Fibroblast of lung (primary cell): ENCODE results near the gene MKRN2. TPM values are rescaled to one million over a fixed set of nuclear protein-coding genes. Genes with fewer than 3 reads are reported as not detected.
A peak's percentile ranks its signal among the peaks of the same experiment; 100 is the strongest.
"Not testable (repeated sequence)": the region's sequence is repeated elsewhere in the genome, so short reads cannot be mapped to it uniquely, and the experiment has no call there.

Experiments
- DNase-seq, 2 donors: peaks; one replicate each; pipeline versions ENCODE4 v3.0.0 to v3.0.0-alpha.2; 2010; ENCODE audit warnings: low read depth in 2 of 2
- H2AFZ ChIP-seq: 2 replicates; pipeline ENCODE4 v1.5.1; 2012; ENCODE audit warnings: low read length, control low read depth, inconsistent platforms
- H3K27ac ChIP-seq: 2 replicates; pipeline ENCODE4 v1.5.1; 2011; ENCODE audit warnings: low read length, control low read depth; ENCODE audit not compliant: insufficient read depth
- H3K27me3 ChIP-seq: 2 replicates; pipeline ENCODE4 v1.5.1; 2011; ENCODE audit warnings: mild to moderate bottlenecking, low read length; ENCODE audit not compliant: control insufficient read depth, insufficient read depth
- H3K36me3 ChIP-seq: 2 replicates; pipeline ENCODE4 v1.5.1; 2011; ENCODE audit warnings: low read length; ENCODE audit not compliant: control insufficient read depth, insufficient read depth
- H3K4me1 ChIP-seq: 2 replicates; pipeline ENCODE4 v1.5.1; 2011; ENCODE audit warnings: low read length; ENCODE audit not compliant: control insufficient read depth, insufficient read depth; ENCODE audit errors: extremely low read depth
- H3K4me2 ChIP-seq: 2 replicates; pipeline ENCODE4 v1.5.1; 2011; ENCODE audit warnings: low read length, control low read depth; ENCODE audit not compliant: insufficient read depth; ENCODE audit errors: extremely low read depth
- H3K4me3 ChIP-seq, 4 experiments: fragments of 200-600 bp in 1 of 4; sonication (generic) in 1 of 4; replicated peaks in 1 of 4; 2 replicates each; pipeline ENCODE4 v1.5.1; 2011 to 2016; ENCODE audit warnings: low read length in 4 of 4, low read depth in 3 of 4, mild to moderate bottlenecking in 3 of 4, control low read depth in 2 of 4, inconsistent platforms in 1 of 4, mixed read lengths in 1 of 4; ENCODE audit not compliant: insufficient read depth in 1 of 4; ENCODE audit errors: control extremely low read depth in 1 of 4
- H3K79me2 ChIP-seq: 2 replicates; pipeline ENCODE4 v1.5.1; 2012; ENCODE audit warnings: mild to moderate bottlenecking, low read length, inconsistent platforms; ENCODE audit not compliant: control insufficient read depth, insufficient read depth
- H3K9ac ChIP-seq: 2 replicates; pipeline ENCODE4 v1.5.1; 2011; ENCODE audit warnings: mild to moderate bottlenecking, low read length, control low read depth; ENCODE audit not compliant: insufficient read depth
- H3K9me3 ChIP-seq: 2 replicates; pipeline ENCODE4 v1.5.1; 2012; ENCODE audit warnings: low read depth, low read length; ENCODE audit not compliant: control insufficient read depth, insufficient read depth
- H4K20me1 ChIP-seq: 2 replicates; pipeline ENCODE4 v1.5.1; 2011; ENCODE audit warnings: low read length; ENCODE audit not compliant: control insufficient read depth, insufficient read depth; ENCODE audit errors: extremely low read depth
- CTCF ChIP-seq, 2 donors: IDR thresholded peaks in 1 of 2; conservative IDR thresholded peaks in 1 of 2; 1 replicate in 1 of 2; 2 replicates in 1 of 2; pipeline ENCODE4 v1.5.1; 2011 to 2012; ENCODE audit warnings: low read length in 2 of 2, control low read depth in 1 of 2, inconsistent platforms in 1 of 2, low read depth in 1 of 2, mild to moderate bottlenecking in 1 of 2
- EZH2 ChIP-seq: IDR thresholded peaks from 2 replicates; pipeline ENCODE4 v1.5.1; 2012; ENCODE audit warnings: low read length, control low read depth, mild to moderate bottlenecking; ENCODE audit errors: missing control alignments
- polyA plus RNA-seq, 2 donors: library from polyadenylated mRNA; depleted of rRNA in 1 of 2; stranded (reverse) in 1 of 2; unstranded in 1 of 2; fragments of >200 nt; gene quantifications; 2 replicates each; pipeline ENCODE4 v1.2.1, GENCODE V29; 2011 to 2012; ENCODE audit warnings: missing spikeins in 1 of 2
- total RNA-seq: library from RNA; depleted of rRNA; stranded (reverse); fragments of >200 nt; gene quantifications from 2 replicates; pipeline ENCODE4 v1.2.1, GENCODE V29; 2014

The MKRN2 gene
- total and polyA plus RNA-seq, 2 donors (not counting 1 experiment from before 2014, with no cell fraction given): 37.7 to 48.1 TPM

DNA sequence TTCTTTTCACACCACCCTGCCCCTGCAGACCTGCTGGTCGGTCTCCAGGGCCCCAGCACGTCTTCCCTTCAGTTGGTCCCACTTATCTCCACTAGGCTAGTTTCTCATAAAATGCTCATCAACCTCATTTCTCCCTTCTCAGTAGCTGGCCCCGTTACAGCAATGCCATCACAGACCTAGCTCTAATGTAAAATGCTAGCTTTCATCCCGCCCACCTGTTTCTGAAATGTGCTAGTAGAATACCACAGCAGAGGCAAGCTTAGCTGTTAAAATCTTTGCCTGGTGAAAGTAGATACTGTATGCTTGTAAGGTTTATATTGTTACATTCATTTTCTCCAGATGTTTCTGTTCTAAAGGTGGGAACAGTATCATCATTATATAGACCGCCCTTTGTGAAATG, 24.7 kb upstream of the MKRN2 start:
- Histone ChIP-seq H3K9me3 (no peaks in the 10 kb centered on the region), H3K27ac (no peak overlapping the region), H3K36me3 (no peaks in the 10 kb centered on the region), H3K9ac (no peak overlapping the region), H3K4me2 (no peak overlapping the region), H2AFZ (no peak overlapping the region), H3K4me3 (no peak overlapping the region), H3K4me1 (no peaks in the 10 kb centered on the region), H3K79me2 (no peaks in the 10 kb centered on the region), H3K27me3 (no peaks in the 10 kb centered on the region), H4K20me1 (no peaks in the 10 kb centered on the region)
- TF ChIP-seq CTCF (conservative IDR thresholded peaks at IDR 0.05 in 1 of 2, IDR thresholded peaks at IDR 0.05 in 1 of 2; ENCODE audit: low read depth in 1 of 2, low read length in 2 of 2) (no peak), EZH2 (no peak)
- DNase-seq: no peak

- TF ChIP-seq CTCF (conservative IDR thresholded peaks at IDR 0.05 in 1 of 2, IDR thresholded peaks at IDR 0.05 in 1 of 2; ENCODE audit: low read depth in 1 of 2, low read length in 2 of 2) (peak; percentile 24 to 43), EZH2 (no peak)
- no peaks in the 10 kb centered on the region for H4K20me1 ChIP-seq
- H3K9me3 ChIP-seq: no peaks in the 10 kb centered on the region
- H3K4me3 ChIP-seq: no peak overlapping the region
- H2AFZ ChIP-seq: no peak overlapping the region
- no peaks in the 10 kb centered on the region for H3K4me1 ChIP-seq
- H3K36me3 ChIP-seq: no peaks in the 10 kb centered on the region
- H3K4me2 ChIP-seq: no peak overlapping the region
- H3K27ac ChIP-seq: no peak overlapping the region
- no peaks in the 10 kb centered on the region for H3K79me2 ChIP-seq
- H3K9ac ChIP-seq: no peak overlapping the region
- peak in 1 of 2 donors; percentile 54 for DNase-seq
- no peaks in the 10 kb centered on the region for H3K27me3 ChIP-seq
Observed at GRCh38 chr3:12536423-12536822, 20.5 kb upstream of the MKRN2 start.

DNA sequence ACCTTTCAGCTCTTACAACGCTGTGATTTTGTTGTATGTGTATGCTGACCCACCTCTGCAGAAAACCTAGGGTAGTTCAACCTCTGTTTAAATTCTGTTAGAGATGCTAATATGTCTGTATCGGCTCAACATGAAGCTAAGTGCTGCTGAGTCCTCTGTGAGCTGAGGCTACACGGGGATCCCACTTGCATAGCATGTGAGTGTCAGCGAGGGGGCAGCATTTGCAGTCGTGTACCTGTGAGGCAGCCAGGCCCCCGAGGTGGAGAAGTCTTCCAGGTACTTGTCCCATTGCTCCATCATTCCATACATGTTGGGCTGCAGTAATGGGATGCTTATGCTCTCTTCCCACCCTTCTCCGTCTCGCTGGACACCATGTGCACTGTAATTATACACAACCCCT, 15.3 kb upstream of the MKRN2 start:
- Histone ChIP-seq H3K36me3 (no peaks in the 10 kb centered on the region), H3K79me2 (no peaks in the 10 kb centered on the region), H3K27ac (no peak overlapping the region), H3K27me3 (no peaks in the 10 kb centered on the region), H3K4me3 (no peak overlapping the region), H4K20me1 (no peaks in the 10 kb centered on the region), H3K4me2 (no peak overlapping the region), H3K9ac (no peak overlapping the region), H2AFZ (no peak overlapping the region), H3K4me1 (no peaks in the 10 kb centered on the region), H3K9me3 (no peaks in the 10 kb centered on the region)
- TF ChIP-seq CTCF (conservative IDR thresholded peaks at IDR 0.05 in 1 of 2, IDR thresholded peaks at IDR 0.05 in 1 of 2; ENCODE audit: low read depth in 1 of 2, low read length in 2 of 2) (no peak), EZH2 (no peak)
- DNase-seq: no peak

DNA sequence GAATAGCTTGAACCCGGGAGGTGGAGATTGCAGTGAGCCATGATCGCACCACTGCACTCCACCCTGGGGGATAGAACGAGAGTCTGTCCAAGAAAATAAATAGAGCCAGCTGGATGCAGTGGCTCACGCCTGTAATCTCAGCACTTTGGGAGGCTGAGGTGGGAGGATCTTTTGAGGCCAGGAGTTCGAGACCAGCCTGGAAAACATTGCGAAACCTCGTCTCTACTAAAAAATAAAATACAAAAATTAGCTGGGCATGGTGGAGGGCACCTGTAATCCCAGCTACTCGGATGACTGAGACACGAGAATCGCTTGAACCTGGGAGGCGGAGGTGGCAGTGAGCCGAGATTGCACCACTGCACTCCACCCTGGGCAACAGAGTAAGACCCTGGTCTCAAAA, 13.4 kb upstream of the MKRN2 start:
- H3K4me3 ChIP-seq, H3K36me3 ChIP-seq, H3K9me3 ChIP-seq, H3K4me1 ChIP-seq, H2AFZ ChIP-seq, DNase-seq, H3K79me2 ChIP-seq, H4K20me1 ChIP-seq, H3K4me2 ChIP-seq, H3K27me3 ChIP-seq, H3K9ac ChIP-seq, H3K27ac ChIP-seq: not testable (repeated sequence)
